Left lung (tissue), 10 donors: Measurements from ENCODE around the gene SIL1. TPM values are rescaled to one million over a fixed set of nuclear protein-coding genes. Genes with fewer than 3 reads are reported as not detected.

ENCODE experiments used
- ATAC-seq: fragments of 200-7000 bp; cut with Tn5 transposase; one replicate; pipeline ENCODE4 v1.9.1; 2020; ENCODE audit warnings: moderate library complexity
- DNase-seq, 4 donors: peaks; one replicate each; pipeline ENCODE4 v3.0.0-alpha.2; 2013 to 2020
- H3K27ac ChIP-seq, 2 donors: fragments of 200-600 bp; sonication (generic) in 1 of 2; one replicate each; pipeline versions ENCODE4 v1.5.0 to v1.8.0; 2020 to 2021
- H3K27me3 ChIP-seq, 2 donors: fragments of 200-600 bp; sonication (generic) in 1 of 2; one replicate each; pipeline versions ENCODE4 v1.5.0 to v1.8.0; 2020 to 2021
- H3K36me3 ChIP-seq, 2 donors: fragments of 200-600 bp; sonication (generic) in 1 of 2; one replicate each; pipeline versions ENCODE4 v1.5.0 to v1.8.0; 2020 to 2021
- H3K4me1 ChIP-seq, 2 donors: fragments of 200-600 bp; one replicate each; pipeline ENCODE4 v1.8.0; 2021
- H3K4me3 ChIP-seq, 2 donors: fragments of 200-600 bp; sonication (generic) in 1 of 2; one replicate each; pipeline versions ENCODE4 v1.5.0 to v1.8.0; 2020 to 2021; ENCODE audit warnings: mild to moderate bottlenecking in 1 of 2
- H3K9me3 ChIP-seq, 2 donors: fragments of 200-600 bp; sonication (generic) in 1 of 2; one replicate each; pipeline versions ENCODE4 v1.5.0 to v1.8.0; 2020 to 2021
- intact Hi-C, 2 donors: fragments of 100-400 bp; cut with DNase I; formaldehyde crosslinking; loops; one replicate each; pipeline versions ENCODE4 v1.11.2 to v1.14.2; 2022
- polyA plus RNA-seq, 6 donors: library from polyadenylated mRNA; unstranded; fragments of 120-200 nt; gene quantifications; one replicate each; pipeline ENCODE4 v1.2.1, GENCODE V29; 2013; ENCODE audit not compliant: insufficient read length in 6 of 6
- total RNA-seq, 2 donors: library from RNA; stranded (reverse); fragmentation: NEBNext Ultra II Directional; extraction: Animal tissue kit (Norgen Biotek cat#: 25700); gene quantifications; one replicate each; pipeline ENCODE4 v1.2.1, GENCODE V29; 2021
- TF ChIP-seq, protein P1 (sequence below), 2 donors: fragments of 200-600 bp; sonication (generic) in 1 of 2; IDR thresholded peaks; one replicate each; pipeline versions ENCODE4 v1.5.0 to v1.8.0; 2021; ENCODE audit warnings: antibody characterized with exemption in 2 of 2
- donor health status: DM: no; HTN: yes; CAD: no.
- donor health status: DM: no; HTN: no; CAD: no.

The SIL1 gene
- total and polyA plus RNA-seq, 8 donors: 28.8 to 71.7 (median 37.3) TPM

DNA sequence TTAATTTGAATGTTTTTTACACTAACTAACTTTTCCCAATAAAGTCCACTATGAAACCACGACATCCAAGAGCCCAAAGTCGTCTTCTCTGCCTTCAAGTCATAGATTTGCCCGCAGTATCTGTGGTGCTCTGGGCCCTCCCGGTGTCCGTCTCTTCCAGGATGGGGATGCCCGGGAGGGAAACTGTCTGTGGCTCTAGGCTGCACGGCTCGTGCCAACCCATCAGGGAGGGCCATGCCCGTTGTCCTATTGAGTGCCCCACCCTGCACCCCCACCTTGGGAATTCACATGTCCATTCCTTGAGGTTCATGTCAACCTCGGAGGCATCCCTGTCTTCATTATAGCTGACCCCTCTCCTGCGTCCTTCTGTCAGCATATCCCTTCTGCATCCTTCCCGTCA is 263.2 kb downstream of the SIL1 start:
- Histone ChIP-seq H3K4me3 (no peak overlapping the region), H3K27ac (no peak overlapping the region), H3K4me1 (no peaks in the 10 kb centered on the region), H3K9me3 (no peaks in the 10 kb centered on the region), H3K36me3 (peaks cover 0 to 65% of the 10 kb centered on the region in 2 donors), H3K27me3 (no peaks in the 10 kb centered on the region)
- TF ChIP-seq, protein P1, sequence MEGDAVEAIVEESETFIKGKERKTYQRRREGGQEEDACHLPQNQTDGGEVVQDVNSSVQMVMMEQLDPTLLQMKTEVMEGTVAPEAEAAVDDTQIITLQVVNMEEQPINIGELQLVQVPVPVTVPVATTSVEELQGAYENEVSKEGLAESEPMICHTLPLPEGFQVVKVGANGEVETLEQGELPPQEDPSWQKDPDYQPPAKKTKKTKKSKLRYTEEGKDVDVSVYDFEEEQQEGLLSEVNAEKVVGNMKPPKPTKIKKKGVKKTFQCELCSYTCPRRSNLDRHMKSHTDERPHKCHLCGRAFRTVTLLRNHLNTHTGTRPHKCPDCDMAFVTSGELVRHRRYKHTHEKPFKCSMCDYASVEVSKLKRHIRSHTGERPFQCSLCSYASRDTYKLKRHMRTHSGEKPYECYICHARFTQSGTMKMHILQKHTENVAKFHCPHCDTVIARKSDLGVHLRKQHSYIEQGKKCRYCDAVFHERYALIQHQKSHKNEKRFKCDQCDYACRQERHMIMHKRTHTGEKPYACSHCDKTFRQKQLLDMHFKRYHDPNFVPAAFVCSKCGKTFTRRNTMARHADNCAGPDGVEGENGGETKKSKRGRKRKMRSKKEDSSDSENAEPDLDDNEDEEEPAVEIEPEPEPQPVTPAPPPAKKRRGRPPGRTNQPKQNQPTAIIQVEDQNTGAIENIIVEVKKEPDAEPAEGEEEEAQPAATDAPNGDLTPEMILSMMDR (IDR thresholded peaks at IDR 0.05): no peak
- ATAC-seq: no peak
- intact Hi-C loops: no loop called here
- peak in 1 of 4 donors; percentile 41 for DNase-seq

GRCh38 chr5:138933522-138934290 is 264.5 kb downstream of the SIL1 start:
- no peak for DNase-seq

DNA sequence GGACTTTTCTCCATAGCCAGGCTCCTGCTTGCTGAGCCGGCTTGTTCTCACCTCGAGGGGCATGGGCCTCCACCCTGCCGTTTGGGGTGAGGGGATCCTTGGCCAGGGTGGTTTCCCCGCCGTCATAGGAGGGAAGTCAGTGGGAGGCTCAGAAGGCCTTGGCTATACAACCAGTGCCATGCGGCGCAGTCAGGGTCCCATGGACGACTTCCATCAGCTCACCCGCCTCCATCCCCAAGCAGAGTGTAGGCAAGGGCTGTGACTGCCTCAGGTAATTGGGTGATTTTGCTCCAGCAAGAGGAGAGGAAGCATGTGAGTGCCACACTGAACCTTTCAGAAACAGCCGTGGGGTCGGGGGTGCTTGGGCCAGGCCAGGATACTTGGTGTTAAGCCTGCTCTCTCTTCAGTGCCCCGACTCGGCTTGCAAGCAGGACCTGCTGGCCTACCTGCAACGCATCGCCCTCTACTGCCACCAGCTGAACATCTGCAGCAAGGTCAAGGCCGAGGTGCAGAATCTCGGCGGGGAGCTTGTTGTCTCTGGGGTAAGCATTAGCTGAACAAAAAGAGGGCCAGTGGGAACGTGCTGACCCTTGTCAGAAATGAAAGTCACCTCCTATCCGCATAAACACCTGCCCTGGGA is 265.9 kb downstream of the SIL1 start:
- H3K27ac ChIP-seq: no peak overlapping the region
- DNase-seq: peak in 1 of 4 donors; percentile 66
- ATAC-seq: no peak

More at GRCh38 chr5:138933522-138934290, 264.5 kb downstream of the SIL1 start:
- no peak for ATAC-seq
- intact Hi-C loops: no loop called here
- no peaks in the 10 kb centered on the region for H3K9me3 ChIP-seq
- TF ChIP-seq, protein P1 (IDR thresholded peaks at IDR 0.05): no peak
- H3K4me1 ChIP-seq: no peaks in the 10 kb centered on the region
- H3K36me3 ChIP-seq: peaks cover 0 to 78% of the 10 kb centered on the region in 2 donors
- no peak overlapping the region for H3K4me3 ChIP-seq
- H3K27me3 ChIP-seq: no peaks in the 10 kb centered on the region
- H3K27ac ChIP-seq: no peak overlapping the region

DNA sequence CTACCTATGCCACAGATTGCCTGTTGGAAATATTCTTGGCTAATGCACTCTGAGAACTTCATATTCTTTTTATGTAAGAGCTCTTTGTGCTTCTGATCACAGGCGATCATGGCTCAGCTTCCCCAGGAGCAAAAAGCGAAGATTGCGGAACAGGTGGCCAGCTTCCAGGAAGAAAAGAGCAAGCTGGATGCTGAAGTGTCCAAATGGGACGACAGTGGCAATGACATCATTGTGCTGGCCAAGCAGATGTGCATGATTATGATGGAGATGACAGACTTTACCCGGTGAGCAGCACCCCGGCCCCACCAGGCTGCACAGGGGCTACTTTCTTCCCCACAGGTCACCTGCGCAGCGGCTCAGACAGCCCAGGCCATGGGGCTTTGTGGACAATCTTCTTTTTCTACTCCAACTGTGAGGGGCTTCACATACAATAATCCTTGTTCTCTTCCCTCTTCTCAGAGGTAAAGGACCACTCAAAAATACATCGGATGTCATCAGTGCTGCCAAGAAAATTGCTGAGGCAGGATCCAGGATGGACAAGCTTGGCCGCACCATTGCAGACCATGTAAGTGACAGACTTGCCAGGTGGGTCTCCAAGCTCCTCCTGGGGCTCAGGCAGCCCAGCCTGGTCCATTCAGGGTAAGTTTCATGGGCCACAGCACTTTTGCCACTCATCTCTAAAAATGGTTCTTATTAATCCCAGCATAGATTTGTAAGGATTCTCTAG is 267.6 kb downstream of the SIL1 start:
- Histone ChIP-seq H3K36me3 (peaks cover 0 to 98% of the 10 kb centered on the region in 2 donors), H3K4me3 (no peak overlapping the region), H3K27ac (no peak overlapping the region), H3K4me1 (peaks cover 0 to 6% of the 10 kb centered on the region in 2 donors), H3K9me3 (no peaks in the 10 kb centered on the region), H3K27me3 (no peaks in the 10 kb centered on the region)
- intact Hi-C loops: no loop called here
- ATAC-seq: no peak
- TF ChIP-seq, protein P1 (IDR thresholded peaks at IDR 0.05): no peak
- DNase-seq: no peak

More for the DNA sequence above, 265.9 kb downstream of the SIL1 start:
- TF ChIP-seq, protein P1 (IDR thresholded peaks at IDR 0.05): no peak
- no peak overlapping the region for H3K4me3 ChIP-seq
- H3K27me3 ChIP-seq: no peaks in the 10 kb centered on the region
- no peaks in the 10 kb centered on the region for H3K9me3 ChIP-seq
- peaks cover 0 to 6% of the 10 kb centered on the region in 2 donors for H3K4me1 ChIP-seq
- peaks cover 0 to 90% of the 10 kb centered on the region in 2 donors for H3K36me3 ChIP-seq
- intact Hi-C loops: no loop called here

GRCh38 chr5:138929571-138929955 is 268.6 kb downstream of the SIL1 start:
- Histone ChIP-seq H3K36me3 (peaks cover 0 to 98% of the 10 kb centered on the region in 2 donors), H3K9me3 (no peaks in the 10 kb centered on the region), H3K27ac (no peak overlapping the region), H3K27me3 (no peaks in the 10 kb centered on the region), H3K4me1 (peaks cover 0 to 6% of the 10 kb centered on the region in 2 donors), H3K4me3 (no peak overlapping the region)
- no peak for DNase-seq
- TF ChIP-seq, protein P1 (IDR thresholded peaks at IDR 0.05): no peak
- intact Hi-C loops: no loop called here
- no peak for ATAC-seq
